K562 (cell line): ENCODE results near the gene OBSCN. TPM values are rescaled to one million over a fixed set of nuclear protein-coding genes. Genes with fewer than 3 reads are reported as not detected.
A peak's percentile ranks its signal among the peaks of the same experiment; 100 is the strongest.

ENCODE experiments used
- ATAC-seq: fragments of 200-7000 bp; cut with Tn5 transposase; 3 replicates; pipeline ENCODE4 v1.9.1; 2020; ENCODE audit warnings: moderate library complexity
- BruUV-seq: library from RNA; stranded (reverse); fragments of 400-500 nt; replicated peaks from 2 replicates; lab custom pipeline; 2021; lab: Mats Ljungman, UMichigan
- CTCF ChIA-PET: fragments of 300-600 bp; formaldehyde crosslinking; extraction: SDS; loops from one replicate; lab custom pipeline; 2021; ENCODE audit warnings: low intra/inter-chr PET ratio; lab: Yijun Ruan, JAX
- POLR2A ChIA-PET: fragments of 300-600, 350-650 bp; sonication (Branson Sonifier 250); formaldehyde crosslinking; extraction: SDS; loops from one replicate; lab custom pipeline; 2021; ENCODE audit warnings: antibody characterized with exemption, inconsistent platforms; lab: Yijun Ruan, JAX
- DNase-seq, 4 experiments: peaks; one replicate each; pipeline versions ENCODE4 v3.0.0 to v3.0.0-alpha.2; 2011 to 2018; ENCODE audit warnings: low spot score in 3 of 4, mixed read lengths in 3 of 4; ENCODE audit errors: extremely low read depth in 1 of 4
- FAIRE-seq: peaks from 2 replicates; lab custom pipeline; 2011; peaks lifted over from hg19 to GRCh38; lab: Jason Lieb, UNC
- H2AFZ ChIP-seq: 2 replicates; pipeline ENCODE4 v1.6.0; 2011; ENCODE audit warnings: low read depth, low read length, control low read depth, inconsistent platforms
- H3K27ac ChIP-seq: fragments of 200-600 bp; 3 replicates; pipeline ENCODE4 v1.8.0; 2011; ENCODE audit warnings: low read depth, mild to moderate bottlenecking, control low read depth, inconsistent platforms, low read length, moderate library complexity, mixed read lengths; ENCODE audit errors: extremely low read depth
- H3K27me3 ChIP-seq, 2 experiments: fragments of 300-600 bp in 1 of 2; 2 replicates in 1 of 2; 3 replicates in 1 of 2; pipeline versions ENCODE4 v1.6.0 to v1.8.0; 2011; ENCODE audit warnings: inconsistent platforms in 2 of 2, low read length in 2 of 2, mild to moderate bottlenecking in 1 of 2, mixed read lengths in 1 of 2, moderate library complexity in 1 of 2; ENCODE audit not compliant: control insufficient read depth in 2 of 2, insufficient read depth in 2 of 2
- H3K36me3 ChIP-seq: fragments of 300-600 bp; 3 replicates; pipeline ENCODE4 v1.8.0; 2011; ENCODE audit warnings: mild to moderate bottlenecking, low read length, inconsistent platforms; ENCODE audit not compliant: control insufficient read depth, insufficient read depth
- H3K4me1 ChIP-seq, 2 experiments: fragments of 200-600 bp in 1 of 2; replicated peaks in 1 of 2; 2 replicates in 1 of 2; 3 replicates in 1 of 2; pipeline versions ENCODE4 v1.5.1 to v1.8.0; 2011; ENCODE audit warnings: inconsistent platforms in 2 of 2, low read length in 2 of 2, mild to moderate bottlenecking in 1 of 2, mixed read lengths in 1 of 2, moderate library complexity in 1 of 2; ENCODE audit not compliant: control insufficient read depth in 2 of 2, insufficient read depth in 2 of 2
- H3K4me2 ChIP-seq: 2 replicates; pipeline ENCODE4 v1.6.1; 2011; ENCODE audit warnings: low read length, control low read depth, inconsistent platforms, mixed read lengths; ENCODE audit not compliant: insufficient read depth
- H3K4me3 ChIP-seq: fragments of 200-600 bp; sonication (generic), shearing (Covaris generic); 2 replicates; pipeline ENCODE4 v1.5.1; 2016; ENCODE audit warnings: control low read depth, inconsistent platforms
- H3K79me2 ChIP-seq: fragments of 200-600 bp; 3 replicates; pipeline ENCODE4 v1.8.0; 2011; ENCODE audit warnings: low read length, inconsistent platforms; ENCODE audit not compliant: control insufficient read depth, insufficient read depth
- H3K9ac ChIP-seq, 2 experiments: 2 replicates each; pipeline versions ENCODE4 v1.6.0 to v1.6.1; 2011; ENCODE audit warnings: low read depth in 2 of 2, low read length in 2 of 2, control low read depth in 1 of 2, inconsistent platforms in 1 of 2, mild to moderate bottlenecking in 1 of 2, mixed read lengths in 1 of 2; ENCODE audit not compliant: insufficient read depth in 1 of 2
- H3K9me1 ChIP-seq: one replicate; pipeline ENCODE4 v1.6.0; 2011; ENCODE audit warnings: inconsistent platforms, mild to moderate bottlenecking, low read length, moderate library complexity; ENCODE audit not compliant: control insufficient read depth, insufficient read depth
- H3K9me3 ChIP-seq: replicated peaks from 2 replicates; pipeline ENCODE4 v1.5.1; 2011; ENCODE audit warnings: low read depth, low read length, inconsistent platforms; ENCODE audit not compliant: control insufficient read depth, insufficient read depth
- H4K20me1 ChIP-seq: replicated peaks from 2 replicates; pipeline ENCODE4 v1.6.1; 2011; ENCODE audit warnings: low read length, inconsistent platforms, mixed read lengths; ENCODE audit not compliant: control insufficient read depth, insufficient read depth
- NEUROD1 ChIP-seq: fragments of 150-350 bp; IDR thresholded peaks from 2 replicates; pipeline ENCODE4 v1.6.1; 2014; ENCODE audit warnings: borderline replicate concordance, low read length, low read depth; ENCODE audit not compliant: partially characterized antibody
- RAD51 ChIP-seq: fragments of 450-650 bp; IDR thresholded peaks from 2 replicates; pipeline ENCODE4 v1.7.1; 2016; ENCODE audit warnings: low read depth, mild to moderate bottlenecking, borderline replicate concordance
- RREB1 ChIP-seq: fragments of 250-450 bp; sonication (Bioruptor Pico); IDR thresholded peaks from 2 replicates; pipeline ENCODE4 v1.4.0; 2020
- WGBS: fragments of 100-300 bp; shearing (Covaris generic); methylation state at CpG from one replicate; pipeline ENCODE4 v1.1.6; 2016; ENCODE audit warnings: low coverage, mixed read lengths; ENCODE audit not compliant: insufficient coverage; ENCODE audit errors: missing lambda C conversion rate; 5-methylcytosine and 5-hydroxymethylcytosine counted together
- in situ Hi-C: fragments of 300-500 bp; cut with MboI; formaldehyde crosslinking; loops from 4 replicates; pipeline ENCODE4 v1.15.0; 2018; ENCODE audit warnings: inconsistent platforms, mixed read lengths
- intact Hi-C: fragments of 100-400 bp; cut with micrococcal nuclease; formaldehyde crosslinking; loops from 2 replicates; pipeline ENCODE4 v1.14.2; 2022
- polyA plus RNA-seq, 8 experiments: library from polyadenylated mRNA; depleted of rRNA in 4 of 8; stranded (reverse) in 5 of 8; unstranded in 3 of 8; fragments of >200 nt; fragmentation: Nextera tagmentation in 2 of 8; fragmentation: Illumina TruSeq in 1 of 8; extraction: Ambion mirVana in 2 of 8; extraction: Trizol in 1 of 8; gene quantifications; 2 replicates each; pipeline versions ENCODE4 v1.2.1 to v1.2.3, GENCODE V29; 2011 to 2014; ENCODE audit warnings: inconsistent platforms in 1 of 8, missing spikeins in 1 of 8
- total RNA-seq, 7 experiments: library from RNA; depleted of rRNA in 6 of 7; stranded (reverse); fragments of >200 nt in 6 of 7; fragmentation: Illumina TruSeq in 2 of 7; extraction: Trizol in 2 of 7; gene quantifications; 2 replicates each; pipeline versions ENCODE4 v1.2.1 to v1.2.3, GENCODE V29; 2011 to 2021; ENCODE audit warnings: low replicate concordance in 1 of 7

Gene OBSCN
- total and polyA plus RNA-seq, 9 of the 15 experiments (the other 6 are each of a cell fraction or from before 2014, with no cell fraction given), result 0.18 to 19.7 (median 3.6) TPM

GRCh38 chr1:228205526-228206436 lies 2.1 kb upstream of the OBSCN start:
- in situ Hi-C loops, result no loop called here
- Histone ChIP-seq H3K9me1 (no peaks in the 10 kb centered on the region), H3K9me3 (no peaks in the 10 kb centered on the region), H3K4me2 (no peak overlapping the region), H2AFZ (no peak overlapping the region), H3K9ac (peak overlapping the region in 1 of 2 experiments; percentile 53; a peak in 1 of 4 replicates), H3K27me3 (peaks cover 17 to 37% of the 10 kb centered on the region in 2 experiments; a peak in 4 of 5 replicates)
- ATAC-seq (peak; percentile 17; the same call in 2 of the 3 replicates), FAIRE-seq (no peak)
- POLR2A ChIA-PET, result interaction anchor here (0.6 to 1.1 kb wide), 3 partner anchors 65 to 252 kb away, joined by 3 to 4 read pairs (median 3); partner anchors contain the start of gene GUK1
- 4% methylated on average over 15 of the region's 15 CpGs for WGBS
- CTCF ChIA-PET, result no interaction called here
- no TSS peak for BruUV-seq
- TF ChIP-seq RAD51 (no peak), NEUROD1 (no peak), RREB1 (CRISPR knock-in tag) (0 out of 2 replicates have a peak, but pooled peaks have one; percentile 24)
- TF ChIP-seq, all 486 proteins: peak for 1
- Histone ChIP-seq H3K79me2 (no peaks in the 10 kb centered on the region), H4K20me1 (no peaks in the 10 kb centered on the region; the same call in 1 of the 2 replicates), H3K4me3 (no peak overlapping the region), H3K4me1 (peaks cover 0 to 36% of the 10 kb centered on the region in 2 experiments; a peak in 2 of 5 replicates), H3K36me3 (no peaks in the 10 kb centered on the region), H3K27ac (no peak overlapping the region)
- no peak for DNase-seq
- intact Hi-C loops, result no loop called here
